22Rv1 (cell line): Measurements from ENCODE around the gene OR2M7.

Experiments
- H3K27ac ChIP-seq: fragments of 450-650 bp; 2 replicates; pipeline ENCODE4 v1.5.1; 2017
- CTCF ChIP-seq: fragments of 450-650 bp; IDR thresholded peaks from 2 replicates; pipeline ENCODE4 v1.5.1; 2017; ENCODE audit warnings: mild to moderate bottlenecking
- ZFX ChIP-seq: fragments of 450-650 bp; IDR thresholded peaks from 2 replicates; pipeline ENCODE4 v1.6.1; 2017; ENCODE audit warnings: antibody characterized with exemption, borderline replicate concordance

OR2M7 gene

GRCh38 chr1:248324468-248324867 is at the start of gene OR2M7:
Gene OR2M7, minus strand, starts transcription at chr1:248324568. Its CDS starts 0 bp downstream, at chr1:248324568.
- TF ChIP-seq CTCF = no peak
- TF ChIP-seq ZFX = no peak
- no peak within 1 kb of the TSS for H3K27ac ChIP-seq

GRCh38 chr1:248373761-248374160 is 49.4 kb upstream of the OR2M7 start:
- no peak overlapping the region for H3K27ac ChIP-seq
- TF ChIP-seq ZFX (no peak), CTCF (no peak)

- no peak overlapping the region for H3K27ac ChIP-seq
Measured at GRCh38 chr1:248372394-248372793, 48.0 kb upstream of the OR2M7 start.

GRCh38 chr1:248366609-248367008 is 42.2 kb upstream of the OR2M7 start:
- TF ChIP-seq ZFX = no peak
- TF ChIP-seq CTCF = no peak

More at GRCh38 chr1:248372394-248372793, 48.0 kb upstream of the OR2M7 start:
- TF ChIP-seq CTCF (no peak), ZFX (no peak)

GRCh38 chr1:248361121-248361715 is 36.9 kb upstream of the OR2M7 start, which contains the start of gene OR2T4:
Gene OR2T4, plus strand, starts transcription at chr1:248361665. Its CDS starts 0 bp downstream, at chr1:248361665.
- H3K27ac ChIP-seq = no peak within 1 kb of the TSS
- TF ChIP-seq ZFX (no peak), CTCF (no peak)

More at GRCh38 chr1:248366609-248367008, 42.2 kb upstream of the OR2M7 start:
- H3K27ac ChIP-seq = no peak overlapping the region

- TF ChIP-seq CTCF = no peak
- TF ChIP-seq ZFX = no peak
Measured at GRCh38 chr1:248359415-248359814, 35.0 kb upstream of the OR2M7 start.

GRCh38 chr1:248348475-248348874 is 24.1 kb upstream of the OR2M7 start, which contains the start of gene OR14C36:
Gene OR14C36, plus strand, starts transcription at chr1:248348775. Its CDS starts 0 bp downstream, at chr1:248348775.
- H3K27ac ChIP-seq = no peak within 1 kb of the TSS
- TF ChIP-seq ZFX (no peak), CTCF (no peak)

More at GRCh38 chr1:248359415-248359814, 35.0 kb upstream of the OR2M7 start:
- H3K27ac ChIP-seq = no peak overlapping the region
